GM04503 (cell line): ENCODE results near the gene COL1A1.
A peak's percentile ranks its signal among the peaks of the same experiment; 100 is the strongest.

Experiments
- DNase-seq: peaks from one replicate; pipeline ENCODE4 v3.0.0-alpha.2; 2012; ENCODE audit warnings: low read depth

The COL1A1 gene

GRCh38 chr17:50201276-50201854 is at the start of gene COL1A1:
Gene COL1A1, minus strand, starts transcription at chr17:50201631. Its CDS starts 118 bp downstream, at chr17:50201513.
- DNase-seq, result peak; percentile 79

GRCh38 chr17:50248255-50248654 is 46.8 kb upstream of the COL1A1 start:
- no peak for DNase-seq

- no peak for DNase-seq
These were observed 43.3 kb upstream of the COL1A1 start for GRCh38 chr17:50244771-50245170.

- DNase-seq, result no peak
These were observed 40.0 kb upstream of the COL1A1 start for GRCh38 chr17:50241431-50241830.

GRCh38 chr17:50240851-50241250 is 39.4 kb upstream of the COL1A1 start:
- DNase-seq, result no peak

GRCh38 chr17:50239937-50240336 is 38.5 kb upstream of the COL1A1 start:
- no peak for DNase-seq

GRCh38 chr17:50238601-50239280 is 37.3 kb upstream of the COL1A1 start:
- DNase-seq, result no peak

- DNase-seq, result no peak
These were observed 36.5 kb upstream of the COL1A1 start for GRCh38 chr17:50237901-50238300.

GRCh38 chr17:50234581-50234980 is 33.1 kb upstream of the COL1A1 start:
- DNase-seq, result no peak

- DNase-seq, result no peak
These were observed 24.3 kb upstream of the COL1A1 start for GRCh38 chr17:50225701-50226240.

GRCh38 chr17:50222922-50223321 is 21.5 kb upstream of the COL1A1 start:
- DNase-seq, result no peak

- no peak for DNase-seq
These were observed 20.6 kb upstream of the COL1A1 start for GRCh38 chr17:50221864-50222545.

GRCh38 chr17:50221266-50221863 is 19.9 kb upstream of the COL1A1 start:
- no peak for DNase-seq

- DNase-seq, result no peak
These were observed 19.4 kb upstream of the COL1A1 start for GRCh38 chr17:50220811-50221210.

- DNase-seq, result no peak
These were observed 18.6 kb upstream of the COL1A1 start for GRCh38 chr17:50219939-50220465.

- DNase-seq, result no peak
These were observed 17.9 kb upstream of the COL1A1 start for GRCh38 chr17:50219342-50219741.

- DNase-seq, result peak; percentile 95
These were observed 17.4 kb upstream of the COL1A1 start for GRCh38 chr17:50218771-50219315.

- no peak for DNase-seq
These were observed 16.8 kb upstream of the COL1A1 start for GRCh38 chr17:50218071-50218759.

- DNase-seq, result no peak
These were observed 16.2 kb upstream of the COL1A1 start for GRCh38 chr17:50217591-50217990.

GRCh38 chr17:50214976-50215760 is 13.7 kb upstream of the COL1A1 start:
- DNase-seq, result no peak
